MM.1S (cell line): ENCODE measurements around the gene GNAQ.

Source experiments
- EZH2 ChIP-seq: fragments of 300-600 bp; sonication (generic); optimal IDR thresholded peaks from 2 replicates; pipeline ENCODE3; 2017; ENCODE audit warnings: low read depth, mild to moderate bottlenecking, antibody characterized with exemption, low read length, mixed read lengths
- TF ChIP-seq, protein P1 (sequence below): fragments of 300-600 bp; sonication (generic); IDR thresholded peaks from 2 replicates; pipeline ENCODE4 v1.5.1; 2016; ENCODE audit warnings: antibody characterized with exemption, low read length, mixed read lengths

DNA sequence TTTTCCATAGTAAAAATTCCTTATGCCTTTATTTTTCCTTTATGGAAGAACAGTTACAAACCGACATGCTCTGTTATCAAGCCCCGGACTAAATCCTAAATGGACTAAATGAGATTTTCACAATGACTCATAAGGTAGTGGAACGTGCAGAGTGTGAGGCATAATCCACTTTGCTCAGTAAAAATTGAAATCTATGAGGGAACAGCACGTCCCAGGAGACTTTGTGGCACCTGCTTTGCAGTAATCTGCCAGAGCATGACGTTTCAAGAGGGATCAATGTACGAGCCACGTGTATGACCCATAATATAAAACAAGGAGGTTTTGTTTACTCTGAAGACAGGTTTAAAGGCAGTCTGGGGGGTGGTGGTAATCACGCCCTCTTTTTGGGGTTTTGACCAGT lies 299.7 kb downstream of the GNAQ start:
- TF ChIP-seq, protein P1, sequence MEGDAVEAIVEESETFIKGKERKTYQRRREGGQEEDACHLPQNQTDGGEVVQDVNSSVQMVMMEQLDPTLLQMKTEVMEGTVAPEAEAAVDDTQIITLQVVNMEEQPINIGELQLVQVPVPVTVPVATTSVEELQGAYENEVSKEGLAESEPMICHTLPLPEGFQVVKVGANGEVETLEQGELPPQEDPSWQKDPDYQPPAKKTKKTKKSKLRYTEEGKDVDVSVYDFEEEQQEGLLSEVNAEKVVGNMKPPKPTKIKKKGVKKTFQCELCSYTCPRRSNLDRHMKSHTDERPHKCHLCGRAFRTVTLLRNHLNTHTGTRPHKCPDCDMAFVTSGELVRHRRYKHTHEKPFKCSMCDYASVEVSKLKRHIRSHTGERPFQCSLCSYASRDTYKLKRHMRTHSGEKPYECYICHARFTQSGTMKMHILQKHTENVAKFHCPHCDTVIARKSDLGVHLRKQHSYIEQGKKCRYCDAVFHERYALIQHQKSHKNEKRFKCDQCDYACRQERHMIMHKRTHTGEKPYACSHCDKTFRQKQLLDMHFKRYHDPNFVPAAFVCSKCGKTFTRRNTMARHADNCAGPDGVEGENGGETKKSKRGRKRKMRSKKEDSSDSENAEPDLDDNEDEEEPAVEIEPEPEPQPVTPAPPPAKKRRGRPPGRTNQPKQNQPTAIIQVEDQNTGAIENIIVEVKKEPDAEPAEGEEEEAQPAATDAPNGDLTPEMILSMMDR: no peak
- TF ChIP-seq EZH2: no peak
